Adrenal gland (tissue), 5 donors: ENCODE results near the gene BMPR2.

Experiments
- CTCF ChIP-seq, 6 experiments: fragments of 450-650 bp in 4 of 6; fragments of 200-600 bp in 2 of 6; sonication (generic) in 1 of 6; IDR thresholded peaks; 1 replicate in 5 of 6; 2 replicates in 1 of 6; pipeline versions ENCODE4 v1.5.1 to v1.8.0; 2016 to 2021; ENCODE audit warnings: antibody characterized with exemption in 6 of 6, mild to moderate bottlenecking in 2 of 6, moderate library complexity in 1 of 6
- POLR2A ChIP-seq, 2 donors: fragments of 450-650 bp; IDR thresholded peaks; one replicate each; pipeline ENCODE4 v1.6.1; 2017; ENCODE audit warnings: antibody characterized with exemption in 2 of 2, mild to moderate bottlenecking in 2 of 2, moderate library complexity in 1 of 2
- donor health status: DM: no; HTN: no; CAD: no.

DNA sequence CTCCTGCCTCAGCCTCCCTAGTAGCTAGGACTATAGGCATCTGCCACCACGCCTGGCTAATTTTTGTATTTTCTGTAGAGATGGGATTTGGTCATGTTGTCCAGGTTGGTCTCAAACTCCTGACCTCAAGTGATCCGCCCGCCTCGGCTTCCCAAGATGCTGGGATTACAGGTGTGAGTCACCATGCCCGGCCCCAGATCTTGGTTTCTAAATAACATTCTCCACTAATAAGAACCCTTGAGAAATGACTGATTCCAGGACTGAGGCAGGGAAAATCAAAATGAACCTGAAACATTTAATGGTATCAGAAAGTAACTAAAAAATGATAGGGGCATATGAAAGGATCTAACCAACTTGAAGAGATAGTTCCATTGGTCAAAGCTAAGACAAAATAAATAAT lies 34.0 kb downstream of the BMPR2 start:
- TF ChIP-seq CTCF (IDR thresholded peaks at IDR 0.05), result no peak
- no peak for TF ChIP-seq POLR2A (IDR thresholded peaks at IDR 0.05)
